HCT116 (cell line): ENCODE data around the gene SCD5. TPM values are rescaled to one million over a fixed set of nuclear protein-coding genes. Genes with fewer than 3 reads are reported as not detected.
A peak's percentile ranks its signal among the peaks of the same experiment; 100 is the strongest.

ENCODE experiments used
- ATAC-seq: fragments of 200-7000 bp; cut with Tn5 transposase; 2 replicates; pipeline ENCODE4 v1.9.1; 2020; ENCODE audit warnings: mild to moderate bottlenecking, moderate library complexity
- BruUV-seq: library from RNA; stranded (reverse); fragments of 400-500 nt; replicated peaks from 2 replicates; lab custom pipeline; 2021; lab: Mats Ljungman, UMichigan
- CTCF ChIA-PET: fragments of 300-600 bp; sonication (Branson Sonifier 250); formaldehyde crosslinking; loops from one replicate; lab custom pipeline; 2021; ENCODE audit warnings: antibody characterized with exemption; lab: Charles Lee
- POLR2A ChIA-PET: fragments of 300-600, 350-600 bp; sonication (Branson Sonifier 250); formaldehyde crosslinking; loops from one replicate; lab custom pipeline; 2021; ENCODE audit warnings: antibody characterized with exemption; lab: Charles Lee
- RAD21 ChIA-PET, 2 experiments: fragments of 300-600 bp; sonication (Branson Sonifier 250); formaldehyde crosslinking; loops; one replicate each; lab custom pipeline; 2023; ENCODE audit warnings: low total read pairs in 2 of 2; ENCODE audit not compliant: uncharacterized antibody in 2 of 2, unreplicated experiment in 2 of 2, low non-redundant PET in 1 of 2; lab: Charles Lee
- DNase-seq: peaks from one replicate; pipeline ENCODE4 v3.0.0-alpha.2; 2010; ENCODE audit warnings: low read depth, low spot score
- H2AFZ ChIP-seq: fragments of 200-600 bp; shearing (Covaris generic), sonication (generic); 2 replicates; pipeline ENCODE4 v1.6.1; 2017; ENCODE audit warnings: low read depth, mixed run types, mixed read lengths, antibody characterized with exemption, low read length; ENCODE audit not compliant: poor library complexity, severe bottlenecking
- H3K27ac ChIP-seq: 2 replicates; pipeline ENCODE4 v1.5.1; 2012; ENCODE audit warnings: low read depth, low read length
- H3K27me3 ChIP-seq: fragments of 200-600 bp; sonication (generic); 2 replicates; pipeline ENCODE4 v1.6.1; 2016; ENCODE audit warnings: mixed run types, low read length, mixed read lengths; ENCODE audit not compliant: insufficient read depth
- H3K36me3 ChIP-seq, 2 experiments: fragments of 200-500 bp in 1 of 2; fragments of 200-600 bp in 1 of 2; sonication (Bioruptor generic) in 1 of 2; sonication (generic) in 1 of 2; 2 replicates each; pipeline versions ENCODE4 v1.5.1 to v1.6.1; 2014 to 2016; ENCODE audit warnings: low read length in 2 of 2, inconsistent platforms in 1 of 2, mixed read lengths in 1 of 2, mixed run types in 1 of 2; ENCODE audit not compliant: insufficient read depth in 2 of 2, control insufficient read depth in 1 of 2
- H3K4me1 ChIP-seq, 2 experiments: fragments of 200-600 bp in 1 of 2; sonication (generic) in 1 of 2; 2 replicates each; pipeline versions ENCODE4 v1.5.1 to v1.6.1; 2012 to 2017; ENCODE audit warnings: low read length in 2 of 2, inconsistent platforms in 1 of 2, mild to moderate bottlenecking in 1 of 2, mixed read lengths in 1 of 2, mixed run types in 1 of 2, moderate library complexity in 1 of 2; ENCODE audit not compliant: insufficient read depth in 2 of 2, control insufficient read depth in 1 of 2
- H3K4me2 ChIP-seq: fragments of 200-600 bp; sonication (generic); 2 replicates; pipeline ENCODE4 v1.6.1; 2017; ENCODE audit warnings: mixed run types, low read length, mixed read lengths
- H3K4me3 ChIP-seq, 2 experiments: fragments of 200-600 bp in 1 of 2; sonication (generic) in 1 of 2; replicated peaks in 1 of 2; 2 replicates each; pipeline ENCODE4 v1.5.1; 2011 to 2016; ENCODE audit warnings: low read length in 2 of 2, control low read depth in 1 of 2, low read depth in 1 of 2, mild to moderate bottlenecking in 1 of 2, mixed read lengths in 1 of 2, mixed run types in 1 of 2
- H3K79me2 ChIP-seq: fragments of 200-600 bp; sonication (generic); 2 replicates; pipeline ENCODE4 v1.6.1; 2017; ENCODE audit warnings: mild to moderate bottlenecking, mixed run types, low read length, moderate library complexity, mixed read lengths; ENCODE audit not compliant: insufficient read depth
- H3K9ac ChIP-seq: fragments of 200-600 bp; sonication (generic); 2 replicates; pipeline ENCODE4 v1.6.1; 2016; ENCODE audit warnings: low read length, mixed read lengths
- H3K9me2 ChIP-seq: fragments of 200-600 bp; sonication (generic), shearing (Covaris generic); 2 replicates; pipeline ENCODE4 v1.6.1; 2017; ENCODE audit warnings: mixed run types, mild to moderate bottlenecking, moderate library complexity; ENCODE audit not compliant: insufficient read depth
- H3K9me3 ChIP-seq, 2 experiments: fragments of 200-500 bp in 1 of 2; fragments of 200-600 bp in 1 of 2; sonication (Bioruptor generic) in 1 of 2; sonication (generic) in 1 of 2; 2 replicates each; pipeline ENCODE4 v1.6.1; 2014 to 2017; ENCODE audit warnings: low read length in 2 of 2, mixed read lengths in 2 of 2, inconsistent platforms in 1 of 2, low read depth in 1 of 2, mild to moderate bottlenecking in 1 of 2, mixed run types in 1 of 2, moderate library complexity in 1 of 2; ENCODE audit not compliant: control insufficient read depth in 1 of 2, insufficient read depth in 1 of 2
- H4K20me1 ChIP-seq: fragments of 200-600 bp; sonication (generic), shearing (Covaris generic); 2 replicates; pipeline ENCODE4 v1.6.1; 2017; ENCODE audit warnings: mixed run types, mild to moderate bottlenecking, moderate library complexity; ENCODE audit not compliant: insufficient read depth
- ATF3 ChIP-seq: IDR thresholded peaks from 2 replicates; pipeline ENCODE4 v1.6.1; 2012
- POLR2A ChIP-seq: IDR thresholded peaks from 2 replicates; pipeline ENCODE4 v1.7.0; 2011; ENCODE audit warnings: borderline replicate concordance; ENCODE audit not compliant: insufficient read depth, insufficient read length; ENCODE audit errors: extremely low read depth
- POLR2AphosphoS5 ChIP-seq: IDR thresholded peaks from 2 replicates; pipeline ENCODE4 v1.6.1; 2011; ENCODE audit warnings: mild to moderate bottlenecking, low read depth, low read length, moderate library complexity
- RAD21 ChIP-seq: IDR thresholded peaks from 2 replicates; pipeline ENCODE4 v1.6.1; 2012; ENCODE audit warnings: low read depth, mild to moderate bottlenecking
- ZFX ChIP-seq: fragments of 450-650 bp; IDR thresholded peaks from 2 replicates; pipeline ENCODE4 v1.6.1; 2017
- intact Hi-C: fragments of 100-400 bp; cut with micrococcal nuclease; formaldehyde crosslinking; loops from 2 replicates; pipeline ENCODE4 v1.10.0; 2022
- total RNA-seq: library from RNA; stranded (reverse); gene quantifications from one replicate; pipeline ENCODE4 v1.2.1, GENCODE V29; 2021; ENCODE audit not compliant: unreplicated experiment
- TF ChIP-seq, protein P1 (sequence below), 3 experiments: fragments of 200-600 bp in 1 of 3; sonication (generic) in 1 of 3; IDR thresholded peaks in 2 of 3; conservative IDR thresholded peaks in 1 of 3; 2 replicates each; pipeline ENCODE4 v1.5.1; 2012 to 2017; ENCODE audit warnings: low read depth in 2 of 3, low read length in 2 of 3, antibody characterized with exemption in 1 of 3, borderline replicate concordance in 1 of 3, control low read depth in 1 of 3, mild to moderate bottlenecking in 1 of 3, mixed read lengths in 1 of 3, mixed run types in 1 of 3, moderate library complexity in 1 of 3; ENCODE audit not compliant: insufficient read depth in 1 of 3

SCD5 gene
- total RNA-seq, 1 experiment from 2014 or later, result 21.7 TPM

DNA sequence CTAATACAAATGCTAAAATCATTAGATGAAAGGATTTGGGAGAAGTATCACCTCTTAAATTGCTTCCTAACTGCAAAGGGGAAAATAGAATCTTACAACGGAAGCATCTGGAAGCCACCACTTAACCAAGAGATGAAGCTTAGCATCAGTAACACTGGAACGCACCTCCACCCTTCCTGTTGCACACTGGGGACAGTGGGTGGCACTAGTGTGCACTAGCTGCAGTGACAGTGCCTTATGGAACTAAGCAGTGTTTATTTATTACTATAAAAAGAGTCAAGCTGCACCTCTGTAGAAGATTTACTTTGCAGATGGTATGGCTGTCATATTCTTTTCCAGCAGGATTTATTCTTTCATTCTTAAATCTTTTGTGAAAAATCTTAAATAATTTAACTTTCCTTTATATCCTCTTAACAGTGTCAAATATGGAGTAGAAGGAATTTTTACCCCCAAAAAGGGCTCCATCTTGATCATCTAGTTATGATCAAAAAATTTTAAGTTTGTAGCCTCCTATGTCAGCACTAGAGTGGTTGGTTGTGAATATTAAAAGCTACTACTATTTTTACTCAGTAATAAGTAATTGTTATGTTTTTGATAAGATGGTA is 76.7 kb downstream of the SCD5 start:
- Histone ChIP-seq H3K4me3 (no peak overlapping the region), H3K9me3 (no peaks in the 10 kb centered on the region), H3K27ac (no peak overlapping the region), H3K9me2 (no peaks in the 10 kb centered on the region), H3K4me1 (peaks cover 0 to 1% of the 10 kb centered on the region in 2 experiments; a peak in 1 of 4 replicates), H4K20me1 (no peaks in the 10 kb centered on the region), H2AFZ (no peak overlapping the region), H3K27me3 (no peaks in the 10 kb centered on the region), H3K79me2 (no peaks in the 10 kb centered on the region; the same call in 1 of the 2 replicates), H3K9ac (no peak overlapping the region), H3K4me2 (no peak overlapping the region), H3K36me3 (no peaks in the 10 kb centered on the region)
- no TSS peak for BruUV-seq
- ATAC-seq, result peak; percentile 99
- ChIA-PET POLR2A (no interaction called here), CTCF (interaction anchor here (0.6 to 1.7 kb wide), 9 partner anchors 9 to 260 kb away, joined by 3 to 11 read pairs (median 3); no protein-coding TSS in a partner anchor), RAD21 (interaction anchor here in 1 of 2 experiments (0.9 kb wide), 1 partner anchor 64 kb away, joined by 4 read pairs; no protein-coding TSS in a partner anchor)
- intact Hi-C loops, result loop anchor here (5.0 kb wide), 1 partner anchor 80 kb away; no protein-coding TSS in a partner anchor
- TF ChIP-seq, protein P1, sequence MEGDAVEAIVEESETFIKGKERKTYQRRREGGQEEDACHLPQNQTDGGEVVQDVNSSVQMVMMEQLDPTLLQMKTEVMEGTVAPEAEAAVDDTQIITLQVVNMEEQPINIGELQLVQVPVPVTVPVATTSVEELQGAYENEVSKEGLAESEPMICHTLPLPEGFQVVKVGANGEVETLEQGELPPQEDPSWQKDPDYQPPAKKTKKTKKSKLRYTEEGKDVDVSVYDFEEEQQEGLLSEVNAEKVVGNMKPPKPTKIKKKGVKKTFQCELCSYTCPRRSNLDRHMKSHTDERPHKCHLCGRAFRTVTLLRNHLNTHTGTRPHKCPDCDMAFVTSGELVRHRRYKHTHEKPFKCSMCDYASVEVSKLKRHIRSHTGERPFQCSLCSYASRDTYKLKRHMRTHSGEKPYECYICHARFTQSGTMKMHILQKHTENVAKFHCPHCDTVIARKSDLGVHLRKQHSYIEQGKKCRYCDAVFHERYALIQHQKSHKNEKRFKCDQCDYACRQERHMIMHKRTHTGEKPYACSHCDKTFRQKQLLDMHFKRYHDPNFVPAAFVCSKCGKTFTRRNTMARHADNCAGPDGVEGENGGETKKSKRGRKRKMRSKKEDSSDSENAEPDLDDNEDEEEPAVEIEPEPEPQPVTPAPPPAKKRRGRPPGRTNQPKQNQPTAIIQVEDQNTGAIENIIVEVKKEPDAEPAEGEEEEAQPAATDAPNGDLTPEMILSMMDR (IDR thresholded peaks at IDR 0.05 in 2 of 3, conservative IDR thresholded peaks at IDR 0.05 in 1 of 3; ENCODE audit: borderline replicate concordance in 1 of 3, insufficient read depth in 1 of 3, low read depth in 2 of 3, low read length in 2 of 3), result peak; percentile 37 to 74 (median 63); a peak in 5 of 6 replicates
- no peak for TF ChIP-seq ATF3
- no peak for TF ChIP-seq POLR2AphosphoS5
- TF ChIP-seq ZFX, result no peak
- TF ChIP-seq RAD21, result peak; percentile 60
- TF ChIP-seq POLR2A, result no peak
- peak; percentile 10 for DNase-seq
